DMS 273 (cell line): ENCODE data around the gene CLIC1.
A peak's percentile ranks its signal among the peaks of the same experiment; 100 is the strongest.

Experiments
- DNase-seq: peaks from one replicate; lab custom pipeline; 2025; ENCODE audit not compliant: unreplicated experiment; lab: John Stamatoyannopoulos, UW

CLIC1 gene

GRCh38 chr6:31705931-31706330 is 30.4 kb downstream of the CLIC1 start:
- no peak for DNase-seq

- peak; percentile 99 for DNase-seq
Measured at GRCh38 chr6:31702819-31703716, 33.3 kb downstream of the CLIC1 start, which contains the start of gene ABHD16A. TSS of gene ABHD16A (minus strand) at chr6:31703324. CDS start at chr6:31703281, 43 bp downstream.

- DNase-seq, result peak; percentile 72
Measured at GRCh38 chr6:31702405-31702818, 33.9 kb downstream of the CLIC1 start.

- peak; percentile 80 for DNase-seq
Measured at GRCh38 chr6:31701666-31702404, 34.5 kb downstream of the CLIC1 start.

- DNase-seq, result no peak
Measured at GRCh38 chr6:31700740-31701401, 35.5 kb downstream of the CLIC1 start.

- DNase-seq, result peak; percentile 28
Measured at GRCh38 chr6:31697555-31697954, 38.8 kb downstream of the CLIC1 start.

- no peak for DNase-seq
Measured at GRCh38 chr6:31693535-31693934, 42.8 kb downstream of the CLIC1 start.

- no peak for DNase-seq
Measured at GRCh38 chr6:31692886-31693285, 43.4 kb downstream of the CLIC1 start.

- no peak for DNase-seq
Measured at GRCh38 chr6:31692353-31692752, 44.0 kb downstream of the CLIC1 start.

GRCh38 chr6:31691564-31692108 is 44.7 kb downstream of the CLIC1 start:
- no peak for DNase-seq

GRCh38 chr6:31691078-31691463 is 45.3 kb downstream of the CLIC1 start:
- DNase-seq, result no peak

GRCh38 chr6:31690231-31691077 is 45.9 kb downstream of the CLIC1 start:
- DNase-seq, result no peak

GRCh38 chr6:31689249-31690110 is 46.9 kb downstream of the CLIC1 start:
- no peak for DNase-seq

GRCh38 chr6:31687860-31688693 is 48.3 kb downstream of the CLIC1 start:
- no peak for DNase-seq

- peak; percentile 30 for DNase-seq
Measured at GRCh38 chr6:31687321-31687720, 49.0 kb downstream of the CLIC1 start.

- no peak for DNase-seq
Measured at GRCh38 chr6:31686483-31686882, 49.8 kb downstream of the CLIC1 start.

- DNase-seq, result no peak
Measured at GRCh38 chr6:31683591-31683990, 52.7 kb downstream of the CLIC1 start.

GRCh38 chr6:31681135-31681671 is 55.1 kb downstream of the CLIC1 start:
- DNase-seq, result peak; percentile 76
